Right lung (tissue), 5 donors: Measurements from ENCODE around the gene PCSK9. TPM values are rescaled to one million over a fixed set of nuclear protein-coding genes. Genes with fewer than 3 reads are reported as not detected.
"Not testable (repeated sequence)": the region's sequence is repeated elsewhere in the genome, so short reads cannot be mapped to it uniquely, and the experiment has no call there.

ENCODE experiments used
- DNase-seq, 2 donors: peaks; one replicate each; pipeline ENCODE4 v3.0.0-alpha.2; 2013
- polyA plus RNA-seq, 5 donors: library from polyadenylated mRNA; unstranded; fragments of 120-200 nt; gene quantifications; one replicate each; pipeline versions ENCODE4 v1.2.1 to v1.2.3, GENCODE V29; 2013; ENCODE audit warnings: inconsistent platforms in 1 of 5, low replicate concordance in 1 of 5; ENCODE audit not compliant: insufficient read length in 5 of 5, insufficient read depth in 1 of 5

PCSK9 gene
- polyA plus RNA-seq, 5 donors: 0.59 to 3.4 (median 0.85) TPM

DNA sequence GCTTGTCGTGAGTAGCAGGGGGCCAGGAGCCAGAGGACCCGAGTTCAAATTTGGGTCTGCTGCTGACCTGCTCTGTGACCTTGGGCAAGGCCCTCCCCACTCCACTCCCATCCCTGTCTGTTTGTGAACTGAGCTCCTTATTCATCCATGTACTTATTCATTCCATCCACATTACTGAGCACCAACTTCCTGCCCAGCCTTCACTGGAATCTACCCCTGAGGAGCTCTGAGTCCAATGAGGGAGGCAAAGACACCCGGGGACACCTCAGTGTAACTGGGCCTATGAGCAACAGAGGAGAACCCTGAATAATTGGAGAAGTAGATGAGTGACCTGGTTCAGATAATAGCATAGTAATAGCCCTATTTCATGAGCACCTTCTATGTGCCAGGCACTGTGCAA is 31.7 kb upstream of the PCSK9 start:
- no peak for DNase-seq

- no peak for DNase-seq
These were observed 29.0 kb upstream of the PCSK9 start for GRCh38 chr1:55010194-55010886.

DNA sequence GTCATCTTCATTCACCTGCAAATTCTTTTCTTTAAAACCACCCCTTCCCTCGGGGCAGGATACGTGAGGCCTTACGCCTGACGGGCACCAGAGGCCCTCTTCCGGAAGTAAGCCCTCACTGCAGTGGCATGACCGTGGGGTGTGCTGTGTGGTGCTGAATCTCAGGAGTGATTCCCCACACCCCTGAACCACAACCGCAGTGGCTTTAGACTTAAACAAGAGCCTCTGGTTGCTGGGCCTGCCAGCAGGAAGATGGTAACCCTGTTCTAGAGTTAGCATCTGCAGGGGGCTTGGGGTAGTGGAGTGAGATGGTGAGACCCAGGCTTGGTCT is 28.5 kb upstream of the PCSK9 start:
- DNase-seq: no peak

DNA sequence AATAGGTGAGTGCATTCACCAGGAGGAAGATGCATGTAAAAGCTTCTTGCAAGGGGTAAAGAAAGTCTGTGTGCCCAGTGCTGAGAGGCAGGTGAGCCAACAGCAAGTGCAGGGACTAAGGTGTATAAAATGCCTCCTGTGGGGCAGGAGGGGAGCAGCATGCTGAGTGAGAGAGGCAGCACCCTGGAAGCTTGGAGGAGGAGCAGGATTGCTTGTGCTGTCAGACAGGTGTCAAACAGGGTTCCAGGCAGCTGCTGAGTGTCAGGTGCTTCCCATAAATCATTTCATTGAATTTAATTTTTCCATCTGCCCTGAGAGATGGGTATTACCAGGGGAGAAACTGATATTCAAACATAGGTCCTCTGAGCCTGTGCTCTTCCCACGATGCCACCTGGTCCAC is 26.7 kb upstream of the PCSK9 start:
- no peak for DNase-seq

DNA sequence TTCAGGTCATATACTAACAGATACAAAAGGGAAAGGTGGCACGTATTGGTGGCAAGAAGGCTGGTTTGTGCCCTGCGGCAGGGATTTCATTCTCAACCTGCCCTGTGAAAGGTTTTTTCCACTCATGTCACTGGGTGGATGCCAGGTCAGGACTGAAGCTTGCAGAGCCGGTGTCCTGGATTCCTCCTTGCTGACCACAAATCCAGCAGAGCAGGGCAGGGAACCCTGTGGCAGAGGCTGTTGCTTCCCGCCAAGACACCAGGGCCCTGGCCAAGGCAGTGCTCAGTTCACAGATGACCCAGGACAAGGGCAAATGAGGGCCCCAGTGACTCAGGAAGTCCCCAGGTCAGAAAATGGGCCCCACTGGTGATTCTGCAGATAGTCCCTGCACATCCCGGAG is 24.2 kb upstream of the PCSK9 start:
- DNase-seq: no peak

- DNase-seq: no peak
These were observed 23.4 kb upstream of the PCSK9 start for GRCh38 chr1:55015731-55016620.

DNA sequence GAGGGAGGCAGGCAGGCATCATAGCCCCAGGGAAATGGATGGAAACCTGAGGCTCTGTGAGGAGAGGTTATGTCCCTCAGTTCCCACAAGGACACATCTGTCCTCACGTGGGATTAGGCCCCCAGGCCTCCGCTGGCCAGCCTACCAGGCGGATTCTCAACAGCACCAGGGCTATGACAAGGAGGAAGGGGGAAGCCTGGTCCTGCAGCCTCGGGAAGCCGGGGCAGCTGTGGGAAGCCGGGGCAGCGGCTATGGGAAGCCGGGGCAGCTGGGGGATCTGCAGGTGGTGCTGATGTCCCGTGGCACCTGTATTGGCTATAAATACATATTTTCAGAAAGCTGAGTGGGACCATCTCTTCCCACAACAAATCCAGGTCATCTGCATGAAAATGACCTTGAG is 21.0 kb upstream of the PCSK9 start:
- DNase-seq: no peak

GRCh38 chr1:55021942-55022546 is 17.3 kb upstream of the PCSK9 start:
- DNase-seq: peak; percentile 50 to 65

DNA sequence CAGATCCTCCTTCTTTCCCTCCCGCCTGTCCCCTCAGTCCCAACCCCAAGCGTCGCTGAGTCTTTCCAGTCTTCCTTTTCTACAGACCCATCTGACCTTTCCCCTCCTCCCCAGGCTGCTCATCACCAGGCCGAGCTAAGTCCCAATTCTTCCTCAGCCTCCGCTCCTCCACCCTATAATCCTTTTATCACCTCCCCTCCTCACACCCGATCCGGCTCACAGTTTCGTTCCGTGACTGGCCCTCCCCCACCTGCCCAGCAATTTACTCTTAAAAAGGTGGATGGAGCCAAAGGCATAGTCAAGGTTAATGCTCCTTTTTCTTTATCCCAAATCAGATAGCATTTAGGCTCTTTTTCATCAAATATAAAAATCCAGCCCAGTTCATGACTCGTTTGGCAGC is 15.2 kb upstream of the PCSK9 start:
- not testable (repeated sequence) for DNase-seq

- not testable (repeated sequence) for DNase-seq
These were observed 12.7 kb upstream of the PCSK9 start for GRCh38 chr1:55026682-55027081.

DNA sequence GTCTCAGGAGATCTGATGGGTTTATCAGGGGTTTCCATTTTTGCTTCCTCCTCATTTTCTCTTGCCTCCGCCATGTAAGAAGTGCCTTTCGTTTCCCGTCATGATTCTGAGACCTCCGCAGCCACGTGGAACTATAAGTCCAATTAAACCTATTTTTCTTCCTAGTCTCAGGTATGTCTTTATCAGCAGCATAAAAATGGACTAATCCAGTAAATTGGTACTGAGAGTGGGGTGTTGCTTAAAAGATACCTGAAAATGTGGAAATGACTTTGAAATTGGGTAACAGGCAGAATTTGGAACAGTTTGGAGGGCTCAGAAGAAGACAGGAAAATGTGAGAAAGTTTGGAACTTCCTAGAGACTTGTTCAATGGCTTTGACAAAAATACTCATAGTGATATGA is 8.2 kb upstream of the PCSK9 start:
- not testable (repeated sequence) for DNase-seq

- DNase-seq: no peak
These were observed 6.1 kb upstream of the PCSK9 start for GRCh38 chr1:55033265-55033614.

GRCh38 chr1:55034476-55035133 is 4.7 kb upstream of the PCSK9 start:
- DNase-seq: no peak

GRCh38 chr1:55035904-55036303 is 3.4 kb upstream of the PCSK9 start:
- DNase-seq: no peak

GRCh38 chr1:55037733-55038551 is 1.4 kb upstream of the PCSK9 start:
- DNase-seq: no peak

DNA sequence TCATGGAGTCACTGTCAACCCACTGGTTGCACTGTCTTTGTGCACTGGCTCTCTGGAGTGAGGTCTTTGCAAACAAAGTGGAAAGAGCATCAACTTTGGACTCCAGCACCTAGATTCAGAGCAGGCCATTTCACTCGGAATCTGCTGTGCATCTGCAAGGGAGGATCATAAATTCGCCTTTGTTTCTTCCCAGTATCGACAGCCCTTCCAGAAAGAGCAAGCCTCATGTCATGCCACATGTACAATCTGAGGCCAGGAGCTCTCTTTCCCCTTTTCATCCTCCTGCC is 853 bp upstream of the PCSK9 start:
- DNase-seq: no peak

DNA sequence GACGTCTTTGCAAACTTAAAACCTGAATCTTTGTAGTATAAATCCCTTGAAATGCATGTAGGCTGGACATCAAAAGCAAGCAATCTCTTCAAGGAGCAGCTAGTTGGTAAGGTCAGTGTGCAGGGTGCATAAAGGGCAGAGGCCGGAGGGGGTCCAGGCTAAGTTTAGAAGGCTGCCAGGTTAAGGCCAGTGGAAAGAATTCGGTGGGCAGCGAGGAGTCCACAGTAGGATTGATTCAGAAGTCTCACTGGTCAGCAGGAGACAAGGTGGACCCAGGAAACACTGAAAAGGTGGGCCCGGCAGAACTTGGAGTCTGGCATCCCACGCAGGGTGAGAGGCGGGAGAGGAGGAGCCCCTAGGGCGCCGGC is 390 bp upstream of the PCSK9 start:
- no peak for DNase-seq

DNA sequence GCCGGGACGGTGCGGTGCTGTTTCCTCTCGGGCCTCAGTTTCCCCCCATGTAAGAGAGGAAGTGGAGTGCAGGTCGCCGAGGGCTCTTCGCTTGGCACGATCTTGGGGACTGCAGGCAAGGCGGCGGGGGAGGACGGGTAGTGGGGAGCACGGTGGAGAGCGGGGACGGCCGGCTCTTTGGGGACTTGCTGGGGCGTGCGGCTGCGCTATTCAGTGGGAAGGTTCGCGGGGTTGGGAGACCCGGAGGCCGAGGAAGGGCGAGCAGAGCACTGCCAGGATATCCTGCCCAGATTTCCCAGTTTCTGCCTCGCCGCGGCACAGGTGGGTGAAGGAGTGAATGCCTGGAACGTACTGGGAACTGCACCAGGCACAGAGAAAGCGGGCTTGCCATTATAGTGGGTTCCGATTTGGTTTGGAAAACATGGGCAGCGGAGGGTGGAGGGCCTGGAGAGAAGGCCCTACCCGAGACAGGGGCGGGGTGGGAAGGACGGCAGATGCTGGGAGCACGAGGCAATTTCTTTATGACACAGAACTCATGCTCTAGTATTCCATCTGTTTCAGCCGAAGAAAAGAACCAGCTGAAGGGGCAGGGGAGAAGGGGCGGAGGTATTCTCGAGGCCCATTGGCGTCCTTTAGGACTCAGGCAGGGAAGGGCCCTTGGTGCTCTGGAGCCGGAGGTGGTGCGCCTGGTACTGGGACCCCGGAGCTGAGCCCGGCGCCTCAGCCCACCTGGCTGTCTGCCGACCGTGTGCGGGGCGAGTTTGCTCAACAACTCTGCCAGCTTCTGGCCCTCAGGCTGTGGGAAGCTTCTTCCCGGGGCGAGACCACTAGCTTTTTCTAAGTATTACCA is 960 bp downstream of the PCSK9 start:
- DNase-seq: no peak

GRCh38 chr1:55040933-55041494 is 1.7 kb downstream of the PCSK9 start:
- DNase-seq: no peak

DNA sequence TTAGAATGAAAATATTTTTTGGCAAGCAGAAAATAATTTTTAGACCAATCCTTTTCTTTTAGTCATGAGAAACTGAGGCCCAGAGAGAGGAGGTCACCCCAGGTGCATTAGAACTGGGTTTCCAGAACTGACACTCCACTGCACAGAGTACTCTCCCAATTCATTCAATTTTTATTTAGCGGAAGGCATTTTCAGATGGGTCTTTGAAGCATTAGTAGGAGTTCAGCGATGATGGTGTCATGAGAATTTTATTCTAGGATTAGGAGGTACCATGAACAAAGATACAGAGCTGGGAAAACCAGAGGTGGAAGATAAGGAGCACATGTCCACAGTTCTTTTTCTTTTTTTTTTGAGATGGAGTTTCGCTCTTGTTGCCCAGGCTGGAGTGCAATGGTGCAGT is 2.3 kb downstream of the PCSK9 start:
- no peak for DNase-seq

- DNase-seq: no peak
These were observed 3.7 kb downstream of the PCSK9 start for GRCh38 chr1:55043011-55043410.
